CD1c-positive myeloid dendritic cell (primary cell): ENCODE data around the gene USP26.
"Not testable (repeated sequence)": the region's sequence is repeated elsewhere in the genome, so short reads cannot be mapped to it uniquely, and the experiment has no call there.

Experiments used
- DNase-seq: peaks from one replicate; pipeline ENCODE4 v3.0.0-alpha.2; 2016; ENCODE audit errors: extremely low spot score

USP26 gene

DNA sequence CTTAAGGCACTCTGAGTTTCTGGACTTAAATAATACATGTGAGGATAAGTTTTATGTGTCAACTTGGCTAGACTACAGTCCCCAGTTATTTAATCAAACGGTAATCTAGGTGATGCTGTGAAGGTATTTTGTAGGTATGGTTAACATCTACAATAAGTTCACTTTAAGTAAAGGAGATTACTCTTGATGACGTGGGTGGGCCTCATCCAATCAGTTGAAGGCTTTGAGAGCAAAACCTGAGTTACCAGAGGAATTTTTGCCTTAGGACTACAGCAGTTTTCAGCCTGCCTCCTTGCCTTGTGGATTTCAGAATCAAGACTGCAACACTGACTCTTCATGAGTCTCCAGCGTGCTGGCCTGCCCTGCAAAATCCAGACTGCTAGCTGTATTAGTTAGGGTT, 78.7 kb downstream of the USP26 start:
- DNase-seq: no peak

DNA sequence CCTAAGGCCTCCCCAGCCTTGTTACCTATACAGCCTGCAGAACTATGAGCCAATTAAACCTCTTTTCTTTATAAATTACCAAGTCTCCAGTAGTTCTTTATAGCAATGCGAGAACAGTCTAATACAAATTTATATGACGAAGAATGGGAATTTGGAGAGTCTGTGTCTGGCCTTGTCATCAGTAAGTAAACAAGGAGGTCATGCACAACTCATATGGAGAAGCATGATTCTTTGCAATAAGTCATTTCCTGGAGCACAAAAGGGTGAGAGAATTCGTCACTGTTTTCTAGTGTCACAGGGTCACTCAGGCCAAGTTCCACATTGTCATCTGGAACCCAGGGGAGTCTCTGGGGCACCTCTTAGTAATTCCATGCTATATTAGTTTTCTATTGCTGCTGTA, 89.5 kb downstream of the USP26 start:
- DNase-seq: no peak

GRCh38 chrX:133005616-133006015, 91.3 kb downstream of the USP26 start:
- no peak for DNase-seq

GRCh38 chrX:133005042-133005441, 91.9 kb downstream of the USP26 start:
- no peak for DNase-seq

DNA sequence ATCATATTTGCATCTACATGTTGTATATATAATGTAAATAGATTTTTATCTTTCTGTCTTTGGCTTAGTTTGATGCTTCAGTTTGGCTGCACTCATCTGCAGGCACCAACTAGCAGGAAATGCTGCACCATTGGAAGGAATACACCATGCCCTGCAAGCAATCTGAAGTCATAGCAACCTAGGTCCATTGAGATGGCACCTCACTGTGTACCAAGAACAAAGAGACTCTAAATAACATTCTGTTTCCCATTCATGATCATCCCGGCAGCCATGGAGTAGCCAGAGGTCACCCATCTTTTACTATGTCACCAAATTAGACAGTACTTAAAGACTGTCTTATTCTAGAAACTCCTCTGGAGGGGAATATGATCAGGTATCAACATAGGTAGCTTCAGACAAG, 97.7 kb downstream of the USP26 start:
- no peak for DNase-seq

DNA sequence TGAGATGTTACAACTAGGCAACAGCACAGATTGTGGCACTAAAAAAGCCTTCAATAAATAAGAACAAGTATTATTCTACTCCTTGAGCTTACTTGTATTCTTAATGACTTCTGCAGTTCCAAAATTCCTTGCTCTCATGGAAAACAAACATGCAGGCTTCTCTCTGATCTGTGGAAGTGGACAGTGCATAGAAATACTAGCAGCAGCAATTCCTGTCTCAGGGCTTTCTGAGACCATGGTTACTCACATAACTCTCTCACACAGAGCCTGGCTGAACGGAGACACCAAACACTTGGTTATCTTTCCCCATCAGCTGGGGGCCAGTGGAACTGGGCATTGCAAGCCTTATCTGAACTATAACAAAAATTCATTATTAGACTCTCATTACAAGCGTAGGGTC, 106.1 kb downstream of the USP26 start:
- DNase-seq: no peak

DNA sequence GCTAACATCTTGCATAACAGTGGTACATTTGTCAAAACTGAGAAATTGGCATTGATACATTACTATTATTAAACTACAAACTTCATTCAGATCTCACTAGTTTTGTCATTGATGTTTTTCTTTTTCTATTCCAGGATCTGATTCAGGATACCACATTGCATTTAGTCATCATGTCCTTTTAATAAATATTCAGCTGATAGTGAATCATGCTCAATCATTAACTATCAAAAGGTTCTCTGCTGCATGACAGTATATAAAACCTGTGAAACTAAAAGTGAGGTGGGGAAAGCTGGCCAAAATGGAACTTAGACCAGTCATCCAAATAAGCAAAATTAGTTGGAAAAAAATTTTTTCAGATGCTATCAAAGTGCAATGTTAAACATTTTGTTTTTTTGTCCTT, 110.4 kb downstream of the USP26 start:
- DNase-seq: no peak

- no peak for DNase-seq
These were observed 112.8 kb downstream of the USP26 start for GRCh38 chrX:132984058-132984650.

- no peak for DNase-seq
These were observed 113.4 kb downstream of the USP26 start for GRCh38 chrX:132983496-132983895.

GRCh38 chrX:132980035-132980434, 116.9 kb downstream of the USP26 start:
- DNase-seq: not testable (repeated sequence)
